Esophagus (tissue), 2 donors: ENCODE data around the gene TTC21A. TPM values are rescaled to one million over a fixed set of nuclear protein-coding genes. Genes with fewer than 3 reads are reported as not detected.
A peak's percentile ranks its signal among the peaks of the same experiment; 100 is the strongest.

Experiments
- H3K27ac ChIP-seq, 2 donors: one replicate each; pipeline ENCODE4 v1.5.1; 2013; ENCODE audit warnings: low read depth in 2 of 2, mild to moderate bottlenecking in 2 of 2, inconsistent platforms in 1 of 2, low read length in 1 of 2, moderate library complexity in 1 of 2
- H3K27me3 ChIP-seq, 2 donors: one replicate each; pipeline ENCODE4 v1.6.1; 2013; ENCODE audit warnings: low read length in 2 of 2, control low read depth in 1 of 2, mild to moderate bottlenecking in 1 of 2; ENCODE audit not compliant: insufficient read depth in 2 of 2, control insufficient read depth in 1 of 2
- H3K36me3 ChIP-seq, 2 donors: one replicate each; pipeline ENCODE4 v1.6.1; 2013; ENCODE audit warnings: low read length in 1 of 2; ENCODE audit not compliant: control insufficient read depth in 2 of 2, insufficient read depth in 2 of 2
- H3K4me1 ChIP-seq, 2 donors: one replicate each; pipeline ENCODE4 v1.6.1; 2013; ENCODE audit warnings: low read length in 1 of 2; ENCODE audit not compliant: control insufficient read depth in 2 of 2, insufficient read depth in 2 of 2
- H3K4me3 ChIP-seq, 2 donors: one replicate each; pipeline ENCODE4 v1.5.1; 2013; ENCODE audit warnings: low read length in 2 of 2, mild to moderate bottlenecking in 2 of 2, low read depth in 1 of 2, moderate library complexity in 1 of 2
- H3K9me3 ChIP-seq, 2 donors: one replicate each; pipeline ENCODE4 v1.6.1; 2013; ENCODE audit warnings: mild to moderate bottlenecking in 2 of 2, low read depth in 1 of 2, low read length in 1 of 2, moderate library complexity in 1 of 2; ENCODE audit not compliant: control insufficient read depth in 2 of 2, insufficient read depth in 1 of 2
- WGBS, 2 donors: extraction: QIAGEN DNeasy Blood & Tissue Kit; methylation state at CpG; one replicate each; pipeline ENCODE4 v1.1.7; 2013; 5-methylcytosine and 5-hydroxymethylcytosine counted together
- polyA plus RNA-seq, 2 donors: library from polyadenylated mRNA; stranded (reverse); fragments of 200-250 nt; gene quantifications; one replicate each; pipeline ENCODE4 v1.2.3, GENCODE V29; 2013
- donor health status: healthy with polysubstance abuse.
- donor health status: Bipolar disorder and iron deficiency.

TTC21A gene
- polyA plus RNA-seq, 2 donors: 1.8 to 5.6 TPM

GRCh38 chr3:39146083-39146501, 38.6 kb downstream of the TTC21A start:
- Histone ChIP-seq H3K4me1 (peaks cover 33 to 66% of the 10 kb centered on the region in 2 donors), H3K27ac (peak overlapping the region; percentile 67 to 94), H3K36me3 (peaks cover 11 to 36% of the 10 kb centered on the region in 2 donors), H3K9me3 (no peaks in the 10 kb centered on the region), H3K27me3 (no peaks in the 10 kb centered on the region), H3K4me3 (no peak overlapping the region)
- 42 to 49% methylated on average over 11 of the region's 11 CpGs for WGBS, 2 donors

- H3K4me3 ChIP-seq: peak overlapping the region; percentile 13 to 17
- H3K36me3 ChIP-seq: peaks cover 11 to 34% of the 10 kb centered on the region in 2 donors
- H3K27ac ChIP-seq: peak overlapping the region; percentile 84 to 94
- H3K27me3 ChIP-seq: no peaks in the 10 kb centered on the region
- peaks cover 33 to 65% of the 10 kb centered on the region in 2 donors for H3K4me1 ChIP-seq
- 16 to 21% methylated on average over 14 to 15 of the region's 15 CpGs for WGBS, 2 donors
- no peaks in the 10 kb centered on the region for H3K9me3 ChIP-seq
Observed at GRCh38 chr3:39146611-39147591, 39.4 kb downstream of the TTC21A start.

- Histone ChIP-seq H3K4me1 (peaks cover 28 to 59% of the 10 kb centered on the region in 2 donors), H3K36me3 (peaks cover 4 to 28% of the 10 kb centered on the region in 2 donors), H3K4me3 (peak overlapping the region; percentile 13 to 20), H3K27me3 (no peaks in the 10 kb centered on the region), H3K27ac (peak overlapping the region; percentile 84 to 94), H3K9me3 (no peaks in the 10 kb centered on the region)
- whole genome bisulfite sequencing, 2 donors: 37 to 43% methylated on average over 9 of the region's 9 CpGs
Observed at GRCh38 chr3:39147711-39148434, 40.4 kb downstream of the TTC21A start.

GRCh38 chr3:39148435-39149058, 41.1 kb downstream of the TTC21A start:
- no peaks in the 10 kb centered on the region for H3K27me3 ChIP-seq
- WGBS, 2 donors: 39 to 41% methylated on average over 9 of the region's 9 CpGs
- peak overlapping the region; percentile 84 to 94 for H3K27ac ChIP-seq
- H3K4me1 ChIP-seq: peaks cover 28 to 53% of the 10 kb centered on the region in 2 donors
- peaks cover 3 to 21% of the 10 kb centered on the region in 2 donors for H3K36me3 ChIP-seq
- H3K9me3 ChIP-seq: no peaks in the 10 kb centered on the region
- peak overlapping the region; percentile 3 to 20 for H3K4me3 ChIP-seq

GRCh38 chr3:39149059-39149455, 41.6 kb downstream of the TTC21A start:
- Histone ChIP-seq H3K27ac (peak overlapping the region in 1 of 2 donors; percentile 84), H3K4me3 (peak overlapping the region in 1 of 2 donors; percentile 3), H3K4me1 (peaks cover 28 to 53% of the 10 kb centered on the region in 2 donors)

DNA sequence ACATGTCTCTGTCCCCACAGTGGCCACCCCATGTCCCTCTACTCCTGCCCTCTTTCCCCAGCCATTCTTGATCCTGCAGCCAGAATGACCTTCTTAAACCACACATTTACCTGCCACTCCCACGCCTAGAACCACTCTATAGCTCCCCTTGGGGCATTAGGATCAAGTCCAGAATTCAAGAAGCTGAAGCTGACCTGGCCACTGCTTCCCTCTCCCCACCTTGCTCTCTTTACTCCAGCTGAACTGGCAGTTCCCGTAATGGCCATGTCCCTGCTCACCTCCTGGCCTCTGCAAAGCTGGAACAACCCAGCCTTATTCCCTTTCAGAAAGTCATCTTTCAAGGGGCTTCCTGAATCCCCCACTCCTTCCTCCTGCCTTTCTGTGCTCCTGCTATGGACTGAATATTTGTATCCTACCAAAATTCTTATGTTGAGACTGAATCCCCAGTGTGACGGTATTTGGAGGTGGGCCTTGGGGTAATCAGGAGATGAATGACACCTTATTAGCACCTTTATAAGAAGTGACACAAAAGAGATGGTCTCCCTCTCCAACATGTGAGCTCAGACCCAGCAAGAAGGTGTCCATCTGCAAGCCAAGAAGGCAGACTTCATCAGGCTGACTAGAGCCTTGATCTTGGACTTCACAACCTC, 42.1 kb downstream of the TTC21A start:
- Histone ChIP-seq H3K4me3 (no peak overlapping the region), H3K4me1 (peaks cover 28 to 53% of the 10 kb centered on the region in 2 donors), H3K27me3 (no peaks in the 10 kb centered on the region), H3K27ac (peak overlapping the region; percentile 2 to 7), H3K9me3 (no peaks in the 10 kb centered on the region), H3K36me3 (peaks cover 3 to 11% of the 10 kb centered on the region in 2 donors)
- 77% methylated on average over 3 of the region's 3 CpGs for WGBS, 2 donors

More at GRCh38 chr3:39149059-39149455, 41.6 kb downstream of the TTC21A start:
- no peaks in the 10 kb centered on the region for H3K27me3 ChIP-seq
- H3K9me3 ChIP-seq: no peaks in the 10 kb centered on the region
- peaks cover 3 to 16% of the 10 kb centered on the region in 2 donors for H3K36me3 ChIP-seq
- 70 to 73% methylated on average over 4 of the region's 4 CpGs for WGBS, 2 donors

DNA sequence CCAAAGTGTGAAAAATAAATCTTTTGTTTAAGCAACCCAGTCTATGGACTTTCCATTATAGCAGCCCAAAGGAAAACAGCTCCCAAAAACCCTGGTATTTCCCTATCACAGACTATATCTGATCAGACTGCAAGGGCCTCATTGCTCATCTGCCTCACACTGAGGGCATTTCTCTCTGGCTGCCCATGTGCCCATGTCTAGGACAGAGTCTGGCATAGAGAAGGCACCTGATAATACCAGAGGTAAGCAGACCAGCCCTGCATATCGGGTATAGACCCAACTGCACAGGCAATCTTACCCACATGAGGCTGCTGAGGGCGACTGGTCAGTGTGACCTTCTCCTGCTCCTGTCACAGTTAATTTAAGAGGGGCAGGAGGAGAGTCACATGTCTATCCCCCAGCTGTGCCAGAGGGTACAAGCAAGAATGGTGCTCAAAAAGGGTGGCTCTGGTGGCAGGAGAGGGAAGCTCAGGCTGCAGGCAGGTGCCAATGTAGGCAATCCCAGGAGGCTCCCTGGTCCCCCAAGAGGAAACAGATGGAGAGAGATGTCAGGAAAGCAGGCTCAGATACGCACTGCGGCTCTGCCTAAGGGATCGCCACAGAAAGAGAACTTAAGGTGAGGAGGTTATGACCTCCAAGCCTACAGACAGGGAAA, 42.8 kb downstream of the TTC21A start:
- H3K9me3 ChIP-seq: no peaks in the 10 kb centered on the region
- no peaks in the 10 kb centered on the region for H3K27me3 ChIP-seq
- H3K4me1 ChIP-seq: peaks cover 25 to 53% of the 10 kb centered on the region in 2 donors
- peaks cover 0 to 6% of the 10 kb centered on the region in 2 donors for H3K36me3 ChIP-seq
- H3K4me3 ChIP-seq: peak overlapping the region; percentile 89 to 99
- 51% methylated on average over 5 of the region's 5 CpGs for WGBS, 2 donors
- H3K27ac ChIP-seq: peak overlapping the region; percentile 99

DNA sequence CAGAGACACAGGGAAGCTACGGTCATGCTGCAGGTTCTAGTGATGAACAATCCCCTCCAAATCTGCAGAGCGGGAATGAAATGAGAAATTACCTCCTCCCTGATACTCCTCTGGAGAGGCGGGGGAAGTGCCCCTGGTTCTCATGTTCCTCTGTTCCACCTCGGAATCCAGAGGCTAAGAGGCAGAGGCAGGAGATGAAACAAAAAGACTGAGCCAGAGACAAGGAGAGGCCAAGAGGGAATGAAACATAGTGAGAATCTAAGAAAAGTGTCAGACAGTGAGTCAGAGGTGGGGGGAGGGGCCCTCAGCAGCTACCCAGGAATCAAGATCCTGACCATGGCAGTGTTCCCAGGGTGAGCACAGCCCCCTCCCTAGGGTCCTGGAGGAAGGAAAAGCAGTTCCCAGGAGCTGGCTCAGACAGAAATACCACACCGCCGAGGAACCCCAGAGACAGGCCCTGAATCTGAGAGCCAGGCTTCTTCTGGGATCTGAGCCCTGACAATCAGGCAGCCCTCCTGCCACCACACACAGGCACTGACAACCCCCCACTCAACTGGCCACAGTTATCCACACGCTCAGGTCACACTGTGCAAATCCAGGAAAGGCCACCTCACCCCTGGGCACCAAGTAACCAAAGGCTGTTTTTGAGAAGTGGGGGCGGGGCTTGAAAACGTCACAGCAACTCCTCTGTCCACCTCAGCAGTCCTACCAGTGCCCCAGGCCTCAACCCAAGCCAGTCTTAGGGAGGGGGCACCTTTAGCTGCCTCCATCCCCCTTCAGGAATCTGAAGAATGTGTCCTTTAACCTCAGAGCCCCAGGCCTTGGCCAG, 43.5 kb downstream of the TTC21A start:
- 17 to 27% methylated on average over 9 of the region's 9 CpGs for WGBS, 2 donors
- Histone ChIP-seq H3K27me3 (no peaks in the 10 kb centered on the region), H3K4me3 (peak overlapping the region; percentile 89 to 99), H3K27ac (peak overlapping the region; percentile 99), H3K4me1 (peaks cover 25 to 52% of the 10 kb centered on the region in 2 donors), H3K9me3 (no peaks in the 10 kb centered on the region), H3K36me3 (peaks cover 0 to 5% of the 10 kb centered on the region in 2 donors)
